K562 (cell line): ENCODE results near the gene TEX54. TPM values are rescaled to one million over a fixed set of nuclear protein-coding genes. Genes with fewer than 3 reads are reported as not detected.

Experiments
- ARID4B ChIP-seq: sonication (generic); formaldehyde crosslinking; IDR thresholded peaks from 2 replicates; pipeline ENCODE4 v1.8.0; 2022; ENCODE audit warnings: mild to moderate bottlenecking, missing genetic modification reagents
- ASH1L ChIP-seq: fragments of 450-650 bp; IDR thresholded peaks from 2 replicates; pipeline ENCODE4 v1.6.1; 2018; ENCODE audit warnings: borderline replicate concordance, mild to moderate bottlenecking, low read depth; ENCODE audit not compliant: partially characterized antibody
- E2F8 ChIP-seq: fragments of 450-650 bp; IDR thresholded peaks from 2 replicates; pipeline ENCODE4 v1.7.1; 2018; ENCODE audit warnings: mild to moderate bottlenecking, low read depth; ENCODE audit not compliant: partially characterized antibody
- EGR1 ChIP-seq: fragments of 450-650 bp; conservative IDR thresholded peaks from 2 replicates; pipeline ENCODE4 v1.6.1; 2017; ENCODE audit warnings: mild to moderate bottlenecking
- HDAC1 ChIP-seq, 2 experiments: fragments of 450-650 bp; IDR thresholded peaks; 2 replicates each; pipeline ENCODE4 v1.6.1; 2016 to 2017; ENCODE audit warnings: inconsistent platforms in 1 of 2, mild to moderate bottlenecking in 1 of 2, moderate library complexity in 1 of 2
- KAT2B ChIP-seq: IDR thresholded peaks from one replicate; pipeline ENCODE4 v1.6.1; 2012; ENCODE audit warnings: low read depth, mild to moderate bottlenecking, control low read depth, inconsistent platforms, low read length, moderate library complexity
- KLF6 ChIP-seq: fragments of 250-450 bp; sonication (Bioruptor Pico); IDR thresholded peaks from 2 replicates; pipeline ENCODE4 v1.4.0; 2020; ENCODE audit warnings: mild to moderate bottlenecking, moderate library complexity, borderline replicate concordance
- MAFK ChIP-seq: IDR thresholded peaks from 2 replicates; pipeline ENCODE4 v1.6.1; 2011; ENCODE audit warnings: low read length, improper control_type of control experiment
- MEIS2 ChIP-seq: fragments of 450-650 bp; IDR thresholded peaks from 2 replicates; pipeline ENCODE4 v1.6.1; 2014; ENCODE audit warnings: mild to moderate bottlenecking; ENCODE audit not compliant: partially characterized antibody
- NR1H2 ChIP-seq: sonication (generic); formaldehyde crosslinking; IDR thresholded peaks from 2 replicates; pipeline ENCODE4 v1.4.0; 2020; ENCODE audit warnings: mild to moderate bottlenecking, missing genetic modification reagents
- RFX1 ChIP-seq: fragments of 450-650 bp; IDR thresholded peaks from 2 replicates; pipeline ENCODE4 v1.6.1; 2016; ENCODE audit warnings: mild to moderate bottlenecking, moderate library complexity
- RFX7 ChIP-seq: fragments of 250-450 bp; sonication (Bioruptor Pico); IDR thresholded peaks from 2 replicates; pipeline ENCODE4 v1.5.1; 2021; ENCODE audit warnings: mild to moderate bottlenecking
- RNF2 ChIP-seq: sonication (generic); IDR thresholded peaks from 2 replicates; pipeline ENCODE4 v1.6.1; 2016
- SMAD4 ChIP-seq: fragments of 250-450 bp; sonication (Bioruptor Pico); conservative IDR thresholded peaks from 2 replicates; pipeline ENCODE4 v1.8.0; 2021; ENCODE audit warnings: inconsistent platforms, mild to moderate bottlenecking, moderate library complexity
- SOX6 ChIP-seq: fragments of 450-650 bp; IDR thresholded peaks from 2 replicates; pipeline ENCODE4 v1.6.1; 2014; ENCODE audit warnings: mild to moderate bottlenecking
- TEAD4 ChIP-seq, 2 experiments: sonication (generic) in 1 of 2; formaldehyde crosslinking in 1 of 2; IDR thresholded peaks; 2 replicates each; pipeline versions ENCODE4 v1.6.1 to v1.8.0; 2012 to 2022; ENCODE audit warnings: borderline replicate concordance in 1 of 2, inconsistent platforms in 1 of 2, low read length in 1 of 2, mild to moderate bottlenecking in 1 of 2, missing genetic modification reagents in 1 of 2
- ZBTB1 ChIP-seq: sonication (generic); formaldehyde crosslinking; IDR thresholded peaks from 2 replicates; pipeline ENCODE4 v1.8.1; 2023; ENCODE audit warnings: missing genetic modification reagents, low read depth, mild to moderate bottlenecking, borderline replicate concordance
- ZNF398 ChIP-seq: fragments of 250-450 bp; sonication (Bioruptor Pico); IDR thresholded peaks from 2 replicates; pipeline ENCODE4 v1.8.0; 2021; ENCODE audit warnings: moderate library complexity, mild to moderate bottlenecking, inconsistent platforms
- ZNF77 ChIP-seq: fragments of 250-450 bp; sonication (Bioruptor Pico); IDR thresholded peaks from 2 replicates; pipeline ENCODE4 v1.5.0; 2020
- polyA plus RNA-seq, 8 experiments: library from polyadenylated mRNA; depleted of rRNA in 4 of 8; stranded (reverse) in 5 of 8; unstranded in 3 of 8; fragments of >200 nt; fragmentation: Nextera tagmentation in 2 of 8; fragmentation: Illumina TruSeq in 1 of 8; extraction: Ambion mirVana in 2 of 8; extraction: Trizol in 1 of 8; gene quantifications; 2 replicates each; pipeline versions ENCODE4 v1.2.1 to v1.2.3, GENCODE V29; 2011 to 2014; ENCODE audit warnings: inconsistent platforms in 1 of 8, missing spikeins in 1 of 8
- total RNA-seq, 7 experiments: library from RNA; depleted of rRNA in 6 of 7; stranded (reverse); fragments of >200 nt in 6 of 7; fragmentation: Illumina TruSeq in 2 of 7; extraction: Trizol in 2 of 7; gene quantifications; 2 replicates each; pipeline versions ENCODE4 v1.2.1 to v1.2.3, GENCODE V29; 2011 to 2021; ENCODE audit warnings: low replicate concordance in 1 of 7

The TEX54 gene
- total and polyA plus RNA-seq, 9 of the 15 experiments (the other 6 are each of a cell fraction or from before 2014, with no cell fraction given), result not detected

- TF ChIP-seq SMAD4 (CRISPR knock-in tag), result no peak; the same call in 1 of the 2 replicates
- no peak for TF ChIP-seq EGR1
- no peak for TF ChIP-seq KAT2B
- TF ChIP-seq RFX1, result no peak
- peak; percentile 100 for TF ChIP-seq ARID4B
- TF ChIP-seq ZNF77 (CRISPR knock-in tag), result no peak
- peak; percentile 93 for TF ChIP-seq E2F8
- no peak for TF ChIP-seq MAFK
- TF ChIP-seq NR1H2 (CRISPR knock-in tag), result no peak; the same call in 1 of the 2 replicates
- no peak for TF ChIP-seq TEAD4 (IDR thresholded peaks at IDR 0.05; ENCODE audit: low read length)
- TF ChIP-seq TEAD4 (CRISPR knock-in tag; IDR thresholded peaks at IDR 0.05; ENCODE audit: borderline replicate concordance), result no peak
- TF ChIP-seq SOX6, result no peak
- no peak for TF ChIP-seq RNF2
- TF ChIP-seq ASH1L, result no peak
- TF ChIP-seq HDAC1 (IDR thresholded peaks at IDR 0.05), result peak; percentile 97 to 100
- no peak for TF ChIP-seq KLF6 (CRISPR knock-in tag)
- no peak for TF ChIP-seq ZNF398 (CRISPR knock-in tag)
- no peak for TF ChIP-seq MEIS2
- TF ChIP-seq RFX7 (CRISPR knock-in tag), result no peak
- TF ChIP-seq ZBTB1 (CRISPR knock-in tag), result no peak
Observed at GRCh38 chr11:62839050-62839945, 6.7 kb upstream of the TEX54 start, which contains the start of gene WDR74 (continued).
